Ramos (cell line): ENCODE results near the gene SLC4A8.

ENCODE experiments used
- in situ Hi-C: fragments of 300-500 bp; cut with MboI; formaldehyde crosslinking; loops from one replicate; pipeline ENCODE4 v1.14.3; 2022; ENCODE audit warnings: low sequenced_read_pairs; ENCODE audit not compliant: unreplicated experiment

Gene SLC4A8

DNA sequence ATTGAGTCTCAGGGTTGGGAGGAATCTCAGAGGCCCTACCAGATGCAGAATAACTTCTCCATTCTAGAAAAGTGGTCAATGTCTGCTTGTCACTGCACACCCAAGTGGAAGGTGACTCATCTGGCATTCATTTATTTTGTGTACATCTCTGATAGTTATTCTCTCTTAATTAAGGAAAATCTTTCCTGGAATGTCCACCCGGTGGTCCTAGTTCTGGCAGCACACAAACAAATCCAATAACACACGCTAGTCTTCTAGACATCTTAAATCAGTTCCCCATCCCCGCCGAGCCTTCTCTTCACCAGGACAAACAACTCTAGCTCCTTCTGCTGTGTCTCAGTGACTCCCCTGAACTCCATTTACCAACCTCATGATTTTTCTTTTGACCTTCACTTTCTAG, 116.4 kb downstream of the SLC4A8 start:
- in situ Hi-C loops, result no loop called here

DNA sequence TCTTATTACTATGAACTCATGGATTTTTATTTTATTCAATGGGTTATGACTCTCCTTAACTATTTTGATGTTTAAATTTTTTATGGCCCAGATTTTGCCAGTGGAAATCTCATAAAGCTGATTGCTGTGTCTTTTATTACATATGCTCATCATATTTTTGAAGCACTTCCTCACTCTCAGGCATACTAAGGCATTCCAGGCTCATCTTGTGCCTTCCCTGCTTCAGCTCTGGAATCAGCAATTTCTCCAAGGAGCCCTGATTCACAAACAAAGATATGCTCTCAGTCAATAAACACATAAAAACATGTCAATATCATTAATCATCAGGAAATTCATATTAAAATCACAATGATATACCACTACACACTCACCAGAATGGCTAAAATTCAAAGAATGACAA, 121.5 kb downstream of the SLC4A8 start:
- in situ Hi-C loops, result no loop called here

- in situ Hi-C loops, result no loop called here
Measured at GRCh38 chr12:51547606-51548005, 123.0 kb downstream of the SLC4A8 start.

DNA sequence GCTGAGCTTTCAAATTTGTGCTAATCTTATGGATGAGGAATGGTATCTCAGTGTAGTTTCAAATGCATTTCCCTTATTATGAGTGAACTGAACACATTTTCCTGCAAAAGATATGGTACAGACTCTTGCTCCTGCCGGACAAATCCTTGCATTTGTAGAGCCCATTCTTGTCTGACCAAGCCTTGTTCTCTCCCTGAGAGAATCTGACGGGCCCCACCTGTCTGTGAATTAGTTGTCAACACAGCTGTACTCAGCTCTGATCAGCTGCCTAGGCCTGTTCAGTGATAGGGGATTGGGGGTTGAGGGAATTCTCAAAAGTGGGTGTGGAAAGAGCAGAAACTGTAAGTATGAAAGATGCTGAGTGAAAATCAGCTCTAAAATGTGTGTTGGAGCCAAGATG, 123.6 kb downstream of the SLC4A8 start:
- in situ Hi-C loops, result no loop called here

- in situ Hi-C loops, result no loop called here
Measured at GRCh38 chr12:51549637-51550036, 125.0 kb downstream of the SLC4A8 start.
